ENCODE data around the gene CCDC88C.

The CCDC88C gene

DNA sequence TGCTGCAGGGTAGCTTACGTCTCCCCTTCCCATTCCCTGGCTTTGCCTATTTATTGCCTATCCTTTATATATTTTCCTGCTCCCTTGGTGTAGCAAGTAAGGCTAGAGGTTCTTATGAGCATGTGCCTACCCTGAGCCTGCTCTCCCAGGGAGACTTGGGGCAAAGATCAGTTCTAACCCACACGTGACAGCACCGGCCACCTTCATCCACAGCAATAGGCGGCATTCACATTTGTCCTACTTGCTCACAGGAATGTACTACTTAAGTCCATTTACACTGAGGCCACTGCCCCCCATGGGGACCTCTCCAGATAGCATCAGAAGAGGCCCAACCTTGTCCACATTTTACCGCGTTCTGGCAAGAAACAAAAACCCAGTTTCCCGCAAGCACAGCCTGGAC lies 181.8 kb downstream of the CCDC88C start:
- TF ChIP-seq, protein P1, sequence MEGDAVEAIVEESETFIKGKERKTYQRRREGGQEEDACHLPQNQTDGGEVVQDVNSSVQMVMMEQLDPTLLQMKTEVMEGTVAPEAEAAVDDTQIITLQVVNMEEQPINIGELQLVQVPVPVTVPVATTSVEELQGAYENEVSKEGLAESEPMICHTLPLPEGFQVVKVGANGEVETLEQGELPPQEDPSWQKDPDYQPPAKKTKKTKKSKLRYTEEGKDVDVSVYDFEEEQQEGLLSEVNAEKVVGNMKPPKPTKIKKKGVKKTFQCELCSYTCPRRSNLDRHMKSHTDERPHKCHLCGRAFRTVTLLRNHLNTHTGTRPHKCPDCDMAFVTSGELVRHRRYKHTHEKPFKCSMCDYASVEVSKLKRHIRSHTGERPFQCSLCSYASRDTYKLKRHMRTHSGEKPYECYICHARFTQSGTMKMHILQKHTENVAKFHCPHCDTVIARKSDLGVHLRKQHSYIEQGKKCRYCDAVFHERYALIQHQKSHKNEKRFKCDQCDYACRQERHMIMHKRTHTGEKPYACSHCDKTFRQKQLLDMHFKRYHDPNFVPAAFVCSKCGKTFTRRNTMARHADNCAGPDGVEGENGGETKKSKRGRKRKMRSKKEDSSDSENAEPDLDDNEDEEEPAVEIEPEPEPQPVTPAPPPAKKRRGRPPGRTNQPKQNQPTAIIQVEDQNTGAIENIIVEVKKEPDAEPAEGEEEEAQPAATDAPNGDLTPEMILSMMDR (IDR thresholded peaks at IDR 0.05) = no peak
- DNase-seq (ENCODE audit: low spot score) = no peak
- Histone ChIP-seq H3K27ac (no peak overlapping the region), H3K4me3 (no peak overlapping the region)

GRCh38 chr14:91234791-91235114 lies 182.9 kb downstream of the CCDC88C start:
- no peak for DNase-seq (ENCODE audit: low spot score)
- H3K4me3 ChIP-seq = no peak overlapping the region
- TF ChIP-seq, protein P1 (IDR thresholded peaks at IDR 0.05) = no peak
- H3K27ac ChIP-seq = no peak overlapping the region

GRCh38 chr14:91233936-91234790 lies 183.5 kb downstream of the CCDC88C start:
- DNase-seq (ENCODE audit: low spot score) = no peak
- TF ChIP-seq, protein P1 (IDR thresholded peaks at IDR 0.05) = no peak
- H3K4me3 ChIP-seq = no peak overlapping the region
- no peak overlapping the region for H3K27ac ChIP-seq

DNA sequence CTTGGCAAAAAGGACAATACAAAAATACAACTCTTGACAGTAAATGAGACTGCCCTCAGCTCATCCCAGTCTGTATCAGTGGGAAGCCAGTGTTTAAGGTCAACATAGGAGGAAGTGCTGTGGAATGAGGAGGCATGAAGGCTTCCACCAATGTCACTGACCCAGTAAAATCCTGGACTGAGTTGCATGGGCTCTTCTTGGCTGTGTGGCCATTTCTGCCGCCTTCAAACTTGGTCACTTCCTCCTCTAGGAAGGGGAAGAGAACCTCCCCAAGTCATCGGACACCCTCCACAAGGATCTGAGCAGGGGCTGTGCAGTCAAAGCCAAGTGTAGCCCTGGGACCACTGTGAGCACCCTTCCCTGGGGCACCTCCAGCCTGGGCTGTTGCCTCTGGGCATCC lies 185.0 kb downstream of the CCDC88C start:
- TF ChIP-seq, protein P1 (IDR thresholded peaks at IDR 0.05) = no peak
- Histone ChIP-seq H3K27ac (peak overlapping the region in 1 of 2 donors; percentile 7), H3K4me3 (no peak overlapping the region)
- DNase-seq (ENCODE audit: low spot score) = no peak

DNA sequence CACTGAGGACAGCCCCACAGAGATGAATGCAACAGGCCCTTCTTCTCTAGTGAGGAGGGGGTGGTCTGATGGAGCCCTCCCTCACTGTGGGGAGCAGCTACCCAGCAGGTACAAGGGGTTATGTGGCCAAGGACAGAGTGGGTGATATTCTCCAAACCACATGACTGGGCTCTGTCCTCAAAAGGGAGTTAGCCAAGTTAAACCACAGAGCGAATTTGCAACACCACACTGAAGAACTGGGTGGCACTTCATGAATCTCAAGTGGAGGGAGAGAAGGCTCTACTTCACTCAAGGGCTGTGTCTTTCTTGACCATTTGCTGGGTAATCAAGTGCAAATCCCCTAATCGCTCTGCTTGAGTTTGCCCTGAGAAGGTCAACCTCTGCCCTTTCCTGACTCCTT lies 185.6 kb downstream of the CCDC88C start:
- no peak overlapping the region for H3K27ac ChIP-seq
- no peak for DNase-seq (ENCODE audit: low spot score)
- TF ChIP-seq, protein P1 (IDR thresholded peaks at IDR 0.05) = no peak
- no peak overlapping the region for H3K4me3 ChIP-seq

GRCh38 chr14:91231446-91231845 lies 186.2 kb downstream of the CCDC88C start:
- TF ChIP-seq, protein P1 (IDR thresholded peaks at IDR 0.05) = no peak
- H3K4me3 ChIP-seq = no peak overlapping the region
- no peak for DNase-seq (ENCODE audit: low spot score)
- no peak overlapping the region for H3K27ac ChIP-seq

GRCh38 chr14:91230397-91231035 lies 187.1 kb downstream of the CCDC88C start:
- TF ChIP-seq, protein P1 (IDR thresholded peaks at IDR 0.05) = no peak
- no peak for DNase-seq (ENCODE audit: low spot score)
- Histone ChIP-seq H3K4me3 (no peak overlapping the region), H3K27ac (peak overlapping the region in 1 of 2 donors; percentile 28)
